GM12872 (cell line): Measurements from ENCODE around the gene ZNF76.

Experiments
- TF ChIP-seq, protein P1 (sequence below): IDR thresholded peaks from 3 replicates; pipeline ENCODE4 v1.5.1; 2011; ENCODE audit warnings: low read depth, mild to moderate bottlenecking, low read length, moderate library complexity; ENCODE audit not compliant: insufficient read depth

ZNF76 gene

DNA sequence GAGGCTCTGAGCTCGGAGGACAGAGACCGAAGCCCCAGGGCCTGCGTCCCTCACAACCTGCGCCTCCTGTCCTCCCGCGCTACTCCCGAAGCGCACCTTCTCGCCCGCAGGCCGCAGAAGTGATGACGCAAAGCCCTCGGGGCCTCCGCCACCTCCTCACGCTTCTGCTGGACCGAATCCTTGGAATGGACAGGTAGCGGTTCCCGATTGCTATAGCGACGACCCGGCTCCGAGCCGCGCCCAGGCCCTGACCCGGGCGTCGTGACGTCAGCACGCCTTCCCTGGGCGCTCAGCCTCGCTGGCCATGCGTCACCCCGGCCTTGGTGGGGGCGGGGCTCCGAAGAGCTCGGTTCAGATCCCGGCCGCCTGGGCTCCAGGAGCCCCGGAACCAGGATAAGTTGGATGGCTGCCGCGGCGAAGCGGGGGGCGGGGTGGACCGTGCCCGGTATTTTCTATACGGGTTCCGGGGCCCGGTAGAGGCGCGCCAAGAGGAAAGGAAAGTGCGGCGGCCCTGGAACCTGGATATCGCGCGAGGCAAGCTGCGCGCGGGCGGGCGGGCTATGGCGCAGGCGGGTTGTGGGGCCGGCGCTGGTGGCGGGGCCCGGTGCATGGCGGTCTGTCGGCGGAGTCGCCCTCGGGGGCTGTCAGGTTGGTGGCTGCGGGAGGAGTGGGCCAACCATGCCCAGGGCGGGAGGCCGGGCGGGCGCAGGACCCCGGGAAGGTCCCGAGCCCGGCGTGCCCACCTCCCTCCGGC lies at the start of gene ZNF76:
Gene ZNF76 (plus strand): TSS at position 542 of the 754 bp plus-strand sequence. CDS start 21,417 bp downstream, outside the sequence.
- TF ChIP-seq, protein P1, sequence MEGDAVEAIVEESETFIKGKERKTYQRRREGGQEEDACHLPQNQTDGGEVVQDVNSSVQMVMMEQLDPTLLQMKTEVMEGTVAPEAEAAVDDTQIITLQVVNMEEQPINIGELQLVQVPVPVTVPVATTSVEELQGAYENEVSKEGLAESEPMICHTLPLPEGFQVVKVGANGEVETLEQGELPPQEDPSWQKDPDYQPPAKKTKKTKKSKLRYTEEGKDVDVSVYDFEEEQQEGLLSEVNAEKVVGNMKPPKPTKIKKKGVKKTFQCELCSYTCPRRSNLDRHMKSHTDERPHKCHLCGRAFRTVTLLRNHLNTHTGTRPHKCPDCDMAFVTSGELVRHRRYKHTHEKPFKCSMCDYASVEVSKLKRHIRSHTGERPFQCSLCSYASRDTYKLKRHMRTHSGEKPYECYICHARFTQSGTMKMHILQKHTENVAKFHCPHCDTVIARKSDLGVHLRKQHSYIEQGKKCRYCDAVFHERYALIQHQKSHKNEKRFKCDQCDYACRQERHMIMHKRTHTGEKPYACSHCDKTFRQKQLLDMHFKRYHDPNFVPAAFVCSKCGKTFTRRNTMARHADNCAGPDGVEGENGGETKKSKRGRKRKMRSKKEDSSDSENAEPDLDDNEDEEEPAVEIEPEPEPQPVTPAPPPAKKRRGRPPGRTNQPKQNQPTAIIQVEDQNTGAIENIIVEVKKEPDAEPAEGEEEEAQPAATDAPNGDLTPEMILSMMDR, result no peak

DNA sequence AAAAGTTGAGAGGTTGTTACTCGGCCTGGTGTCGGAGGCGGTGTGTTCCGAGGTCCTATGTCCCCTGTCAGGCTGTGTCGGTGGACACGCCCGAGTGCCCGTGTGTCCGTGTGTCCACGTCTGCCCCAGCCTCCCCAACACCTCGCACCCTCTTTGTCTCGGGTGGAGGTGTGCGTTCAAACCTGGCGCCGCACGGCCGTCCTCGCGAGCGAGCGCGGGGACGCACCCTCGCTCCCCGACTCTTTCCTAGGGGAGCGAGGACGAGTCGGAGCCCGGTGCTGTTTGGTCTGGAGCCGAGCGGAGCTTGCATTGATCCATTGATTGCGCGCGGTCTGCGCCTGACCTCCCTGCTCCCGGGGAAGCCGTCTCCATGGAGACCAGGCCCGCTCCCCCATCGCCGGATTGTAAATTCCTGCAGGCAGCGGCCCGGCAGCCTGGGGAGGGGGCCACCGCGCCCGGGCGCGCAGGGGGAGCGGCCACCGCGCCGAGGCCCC lies 46.2 kb upstream of the ZNF76 start:
- TF ChIP-seq, protein P1, result no peak

DNA sequence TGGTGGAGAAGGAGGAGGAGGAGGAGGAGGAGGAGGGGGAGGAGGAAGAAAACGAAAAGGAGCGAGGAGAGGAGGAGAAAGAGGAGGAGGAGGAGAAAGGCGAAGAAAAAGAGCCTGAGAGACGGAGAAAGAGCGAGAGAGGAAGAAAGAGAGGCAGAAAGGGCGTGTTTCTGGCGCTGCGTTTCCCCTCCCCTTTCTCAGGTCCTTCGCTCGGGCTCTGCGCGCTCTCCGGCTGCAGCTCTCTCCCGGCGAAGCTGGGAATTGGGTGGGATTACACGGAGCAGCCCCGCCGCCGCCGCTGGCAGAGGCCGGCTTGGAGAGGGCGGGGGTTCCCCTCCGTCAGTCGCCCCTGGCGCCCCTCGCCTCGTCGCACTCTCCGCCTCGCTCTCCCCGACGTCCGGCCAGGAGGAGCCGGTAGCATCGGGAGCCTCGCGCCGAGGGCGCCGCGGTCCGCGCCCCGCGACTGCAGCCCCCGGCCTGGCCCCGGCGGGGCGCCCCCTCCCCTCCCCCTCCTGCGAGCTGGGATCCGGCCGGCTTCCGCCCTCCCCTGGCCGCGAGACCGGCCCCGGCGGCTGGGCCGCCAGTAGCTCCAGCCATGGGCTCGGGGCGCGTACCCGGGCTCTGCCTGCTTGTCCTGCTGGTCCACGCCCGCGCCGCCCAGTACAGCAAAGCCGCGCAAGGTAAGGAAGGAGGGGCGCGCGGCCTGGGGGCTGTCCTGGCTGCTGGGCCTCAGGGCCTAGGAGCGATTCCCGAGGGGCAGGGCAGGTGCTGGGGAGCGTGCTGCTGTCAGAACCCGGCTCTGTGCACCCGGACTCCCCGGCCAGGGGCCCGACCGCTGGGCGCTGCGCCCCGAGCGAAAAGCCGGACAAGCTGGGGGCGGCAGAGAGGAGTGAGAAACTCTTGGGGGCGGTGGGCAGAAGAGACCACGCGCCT lies 45.4 kb upstream of the ZNF76 start, which contains the start of gene SCUBE3:
Gene SCUBE3 (plus strand): TSS at position 133 of the 933 bp plus-strand sequence. CDS start 463 bp downstream, at position 596.
- TF ChIP-seq, protein P1, result no peak

DNA sequence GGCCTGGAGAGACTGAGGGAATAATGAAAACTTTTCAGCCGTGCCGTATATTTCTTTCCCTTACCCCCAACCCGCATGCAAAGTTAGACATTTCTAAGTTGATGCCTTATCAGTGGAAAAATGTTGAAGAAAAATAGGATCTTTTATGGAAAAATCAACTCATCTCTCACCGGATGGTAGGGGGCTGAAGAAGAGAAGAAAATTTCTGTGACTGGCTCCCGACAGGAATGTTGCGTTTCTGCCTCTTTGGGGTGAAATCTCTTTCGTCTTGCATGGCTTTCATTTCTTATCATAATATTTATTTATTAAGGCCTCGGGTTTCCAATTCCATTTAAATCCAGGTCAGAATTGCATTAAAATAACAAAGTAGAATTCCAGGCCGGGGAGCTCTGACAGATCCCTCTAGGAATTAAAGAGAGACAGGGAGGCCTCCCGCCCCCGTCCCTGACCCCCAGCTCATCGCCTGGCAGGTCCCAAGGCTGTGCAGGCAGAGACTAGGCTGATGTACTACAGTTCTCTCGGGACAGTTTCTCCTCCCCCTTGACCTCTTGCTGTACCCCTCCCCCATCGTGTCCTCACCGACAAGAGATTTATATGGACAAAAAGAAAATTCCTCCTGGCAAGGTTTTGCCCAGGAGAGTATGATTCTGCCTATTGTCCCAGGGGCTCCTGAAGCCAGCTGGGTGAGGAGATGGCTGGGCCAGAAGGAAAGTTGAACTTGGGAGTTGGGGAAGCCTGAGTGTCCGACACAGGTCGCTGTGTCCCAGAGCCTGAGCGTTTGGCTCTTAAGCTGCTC lies 44.5 kb upstream of the ZNF76 start:
- TF ChIP-seq, protein P1, result no peak

DNA sequence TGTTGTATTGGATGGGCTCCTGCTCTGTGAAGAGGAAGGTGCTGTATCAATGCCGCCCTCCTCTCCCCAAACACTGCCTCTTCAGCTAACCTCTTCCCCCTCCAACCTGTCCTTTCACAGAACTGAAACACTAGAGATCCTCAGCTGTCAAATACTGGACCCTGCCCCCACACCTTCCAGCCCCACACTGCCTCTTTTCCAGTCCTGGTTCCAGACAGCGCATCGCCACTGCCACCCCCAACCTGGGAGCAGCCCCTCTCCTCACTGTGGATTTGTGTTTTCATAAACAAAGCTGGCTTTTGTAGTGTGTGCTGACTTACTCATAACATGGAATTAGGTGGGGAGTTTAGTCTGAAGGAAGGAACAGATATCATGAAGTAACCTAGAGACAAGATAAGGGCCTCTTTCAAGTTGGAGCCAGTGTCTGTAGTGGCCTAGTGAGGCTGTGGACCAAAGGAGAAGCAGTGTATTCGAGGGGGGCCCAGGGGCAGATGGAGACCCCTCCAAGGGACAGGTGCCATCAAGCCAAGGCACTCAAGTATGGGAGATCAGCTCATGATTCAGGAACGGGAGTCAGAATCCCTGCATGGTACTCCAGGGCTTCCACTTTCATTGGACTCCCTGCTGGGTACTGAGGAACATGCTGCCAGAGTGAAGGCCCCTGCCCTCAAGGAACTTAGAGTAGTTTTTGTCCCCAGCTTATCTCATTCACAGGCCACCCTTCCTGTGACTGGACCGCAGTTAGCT lies 43.7 kb upstream of the ZNF76 start:
- TF ChIP-seq, protein P1, result no peak

DNA sequence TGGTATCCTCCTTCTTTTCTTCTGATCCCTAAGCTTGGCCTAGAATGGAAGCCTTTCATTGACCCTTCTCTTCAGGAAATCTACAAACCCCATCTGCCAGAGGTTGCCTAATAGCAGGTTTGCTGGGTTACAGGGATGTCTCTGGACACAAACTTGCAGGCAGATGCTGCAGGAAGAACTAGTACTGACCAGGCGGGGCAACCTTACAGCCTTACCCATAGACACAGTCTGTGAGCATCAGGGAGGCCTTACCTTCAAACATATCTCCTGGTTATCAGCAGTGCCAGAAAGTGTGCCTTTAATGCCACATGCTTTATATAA lies 43.2 kb upstream of the ZNF76 start:
- TF ChIP-seq, protein P1, result no peak
